ENCODE data around the gene LMO2.

Gene LMO2

DNA sequence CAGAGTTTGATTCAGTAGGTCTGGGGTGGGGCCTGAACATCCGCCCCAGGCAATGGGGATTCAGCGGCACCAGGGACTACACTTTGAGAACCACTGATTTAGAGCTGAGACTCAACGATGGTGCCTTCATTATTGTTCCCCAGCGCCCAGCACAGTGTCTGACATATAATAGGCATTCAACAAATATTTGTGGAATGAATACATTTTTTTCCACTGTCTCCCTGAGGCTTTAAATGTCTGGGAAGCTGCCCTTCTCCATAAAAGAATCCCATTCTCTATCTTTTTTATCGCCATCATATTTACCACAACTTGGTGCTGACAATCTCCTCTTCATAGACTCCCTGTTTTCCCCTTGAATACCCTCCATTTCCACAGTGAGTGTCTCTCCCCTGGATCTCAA, 23.6 kb upstream of the LMO2 start:
- in situ Hi-C loops (cut with HindIII; ENCODE audit: low sequenced_read_pairs), result no loop called here
- no peak overlapping the region for H3K4me3 ChIP-seq (ENCODE audit: low read depth, low read length)
- TF ChIP-seq CTCF (IDR thresholded peaks at IDR 0.05; ENCODE audit: low read depth, low read length, missing control alignments), result no peak
- DNase-seq (ENCODE audit: low read depth), result no peak

GRCh38 chr11:33913991-33914390, 22.1 kb upstream of the LMO2 start:
- DNase-seq (ENCODE audit: low read depth), result no peak
- no peak for TF ChIP-seq CTCF (IDR thresholded peaks at IDR 0.05; ENCODE audit: low read depth, low read length, missing control alignments)
- H3K4me3 ChIP-seq (ENCODE audit: low read depth, low read length), result no peak overlapping the region
- in situ Hi-C loops (cut with HindIII; ENCODE audit: low sequenced_read_pairs), result no loop called here

DNA sequence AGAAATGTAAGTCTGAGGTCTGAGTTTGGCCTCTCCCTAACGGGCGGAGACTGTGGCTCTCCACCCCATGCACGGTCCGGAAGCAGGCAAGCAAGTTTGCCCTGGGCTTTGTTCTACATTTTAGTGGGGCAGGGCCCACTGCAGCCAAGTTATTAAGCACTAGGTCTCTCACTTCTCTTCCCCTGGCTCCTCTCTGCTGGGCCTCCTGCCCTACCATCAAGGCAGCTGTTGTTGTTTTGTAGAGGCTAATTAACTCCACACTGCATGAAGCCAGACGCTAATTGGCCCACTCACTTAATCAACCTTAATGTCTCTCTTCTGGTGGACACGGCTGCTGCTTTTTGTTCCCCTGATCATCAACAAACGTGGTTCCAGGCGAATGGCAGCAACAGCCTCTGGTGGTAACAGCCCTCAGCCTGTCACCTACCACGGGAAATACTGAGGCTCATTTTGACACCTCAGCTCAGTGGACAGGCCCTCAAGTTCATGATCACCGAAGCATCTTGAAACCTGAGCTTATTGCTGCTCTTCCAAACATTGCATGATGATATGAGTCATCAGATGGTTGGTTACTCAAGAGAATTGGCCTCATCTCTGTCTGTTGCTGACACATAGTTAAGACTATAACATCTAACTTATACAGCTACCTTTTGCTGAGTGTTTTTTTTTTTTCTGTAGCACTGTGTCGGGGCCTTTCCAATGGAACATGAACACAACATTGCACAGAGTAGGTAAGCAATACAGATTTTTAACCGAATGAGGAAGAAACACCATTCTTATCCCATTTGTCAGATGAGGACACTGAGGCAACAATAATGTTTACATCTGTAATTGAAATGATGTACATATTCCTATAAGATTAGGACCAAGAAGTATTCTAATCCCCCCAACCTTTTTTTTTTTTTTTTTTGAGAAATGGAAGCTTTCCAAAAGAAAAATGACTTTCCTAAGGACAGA, 20.8 kb upstream of the LMO2 start:
- no peak for TF ChIP-seq CTCF (IDR thresholded peaks at IDR 0.05; ENCODE audit: low read depth, low read length, missing control alignments)
- DNase-seq (ENCODE audit: low read depth), result peak; percentile 79
- H3K4me3 ChIP-seq (ENCODE audit: low read depth, low read length), result no peak overlapping the region
- in situ Hi-C loops (cut with HindIII; ENCODE audit: low sequenced_read_pairs), result no loop called here

- in situ Hi-C loops (cut with HindIII; ENCODE audit: low sequenced_read_pairs), result no loop called here
- no peak overlapping the region for H3K4me3 ChIP-seq (ENCODE audit: low read depth, low read length)
- no peak for TF ChIP-seq CTCF (IDR thresholded peaks at IDR 0.05; ENCODE audit: low read depth, low read length, missing control alignments)
- no peak for DNase-seq (ENCODE audit: low read depth)
Measured at GRCh38 chr11:33910958-33911339, 19.1 kb upstream of the LMO2 start.

GRCh38 chr11:33910296-33910957, 18.6 kb upstream of the LMO2 start:
- in situ Hi-C loops (cut with HindIII; ENCODE audit: low sequenced_read_pairs), result no loop called here
- peak; percentile 22 for DNase-seq (ENCODE audit: low read depth)
- TF ChIP-seq CTCF (IDR thresholded peaks at IDR 0.05; ENCODE audit: low read depth, low read length, missing control alignments), result no peak
- H3K4me3 ChIP-seq (ENCODE audit: low read depth, low read length), result no peak overlapping the region

DNA sequence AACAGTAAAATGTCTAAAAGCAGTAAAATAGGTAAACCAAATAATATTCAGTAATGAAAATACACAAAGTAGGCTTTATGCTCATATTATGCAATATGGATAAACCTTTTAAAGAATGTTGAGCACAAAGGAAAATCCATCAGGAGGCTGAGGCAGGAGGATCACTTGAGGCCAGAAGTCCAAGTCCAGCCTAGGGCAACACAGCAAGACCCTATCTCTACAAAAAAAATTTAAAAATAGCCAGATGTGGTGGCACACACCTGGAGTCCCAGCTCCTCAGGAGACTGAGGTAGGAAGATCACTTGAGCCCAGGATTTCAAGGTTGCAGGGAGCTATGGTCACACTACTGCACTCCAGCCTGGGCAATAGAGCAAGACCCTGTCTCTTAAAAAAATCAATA, 17.7 kb upstream of the LMO2 start:
- no peak for DNase-seq (ENCODE audit: low read depth)
- in situ Hi-C loops (cut with HindIII; ENCODE audit: low sequenced_read_pairs), result no loop called here
- H3K4me3 ChIP-seq (ENCODE audit: low read depth, low read length), result no peak overlapping the region
- TF ChIP-seq CTCF (IDR thresholded peaks at IDR 0.05; ENCODE audit: low read depth, low read length, missing control alignments), result no peak

All from astrocyte of the cerebellum (primary cell).